NCI-H526 treated with DMSO at 0.1 percent for 48 hours (cell line): ENCODE data around the gene MTRF1L.
"Not testable (repeated sequence)": the region's sequence is repeated elsewhere in the genome, so short reads cannot be mapped to it uniquely, and the experiment has no call there.

Source experiments
- DNase-seq: peaks from one replicate; lab custom pipeline; 2025; lab: John Stamatoyannopoulos, UW

Gene MTRF1L

GRCh38 chr6:153001767-153002612 lies 519 bp downstream of the MTRF1L start:
- DNase-seq = no peak

- not testable (repeated sequence) for DNase-seq
Measured at GRCh38 chr6:153000790-153001189, 1.7 kb downstream of the MTRF1L start.

GRCh38 chr6:153000243-153000642 lies 2.3 kb downstream of the MTRF1L start:
- no peak for DNase-seq

- not testable (repeated sequence) for DNase-seq
Measured at GRCh38 chr6:152999538-152999937, 3.0 kb downstream of the MTRF1L start.

GRCh38 chr6:152993847-152994246 lies 8.7 kb downstream of the MTRF1L start:
- no peak for DNase-seq

GRCh38 chr6:152993431-152993830 lies 9.1 kb downstream of the MTRF1L start:
- DNase-seq = no peak

GRCh38 chr6:152986978-152987377 lies 15.5 kb downstream of the MTRF1L start:
- no peak for DNase-seq

- DNase-seq = not testable (repeated sequence)
Measured at GRCh38 chr6:152985300-152985699, 17.2 kb downstream of the MTRF1L start.

GRCh38 chr6:152984513-152984872 lies 18.0 kb downstream of the MTRF1L start:
- no peak for DNase-seq

- no peak for DNase-seq
Measured at GRCh38 chr6:152983637-152984512, 18.6 kb downstream of the MTRF1L start.

GRCh38 chr6:152982904-152983636 lies 19.4 kb downstream of the MTRF1L start, which contains the start of gene FBXO5:
FBXO5 (minus strand) TSS chr6:152983041; CDS start chr6:152982959, 82 bp downstream.
- peak; percentile 94 for DNase-seq

GRCh38 chr6:152981989-152982903 lies 20.3 kb downstream of the MTRF1L start:
- no peak for DNase-seq

GRCh38 chr6:152981219-152981618 lies 21.3 kb downstream of the MTRF1L start:
- no peak for DNase-seq

- DNase-seq = no peak
Measured at GRCh38 chr6:152980656-152981055, 21.9 kb downstream of the MTRF1L start.

GRCh38 chr6:152979116-152979515 lies 23.4 kb downstream of the MTRF1L start:
- no peak for DNase-seq

GRCh38 chr6:152978058-152978457 lies 24.5 kb downstream of the MTRF1L start:
- DNase-seq = no peak

GRCh38 chr6:152977556-152977955 lies 25.0 kb downstream of the MTRF1L start:
- DNase-seq = no peak

GRCh38 chr6:152976749-152977148 lies 25.8 kb downstream of the MTRF1L start:
- DNase-seq = no peak

- DNase-seq = no peak
Measured at GRCh38 chr6:152975204-152975915, 27.1 kb downstream of the MTRF1L start.

- DNase-seq = no peak
Measured at GRCh38 chr6:152973916-152974315, 28.6 kb downstream of the MTRF1L start.
